ENCODE results near the gene SFMBT2. TPM values are rescaled to one million over a fixed set of nuclear protein-coding genes. Genes with fewer than 3 reads are reported as not detected.
A peak's percentile ranks its signal among the peaks of the same experiment; 100 is the strongest.

The SFMBT2 gene
- total and polyA plus RNA-seq, 4 donors, result 15.3 to 23.8 (median 17.1) TPM

DNA sequence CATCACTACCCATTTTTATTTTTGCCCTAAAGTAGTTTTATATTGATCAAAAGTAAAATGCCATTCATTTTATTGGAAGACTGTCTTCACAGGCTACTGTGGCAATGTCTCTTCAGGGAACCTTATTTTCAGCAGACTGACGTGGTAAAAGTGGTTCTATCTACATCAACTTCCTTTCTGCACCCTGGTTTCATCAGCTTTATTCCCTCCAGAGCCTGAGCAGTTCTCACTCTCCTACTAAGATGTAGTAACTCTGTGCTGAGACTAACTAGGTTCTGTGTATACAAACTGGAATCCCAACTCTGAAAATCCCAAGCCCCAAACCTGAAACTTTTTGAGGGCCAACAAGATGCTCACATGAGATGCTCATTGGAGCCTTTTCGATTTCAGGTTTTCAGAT, 155.3 kb downstream of the SFMBT2 start:
- peaks cover 13% of the 10 kb centered on the region for H3K4me1 ChIP-seq (ENCODE audit: control insufficient read depth, insufficient read depth, low read length)
- no peaks in the 10 kb centered on the region for H3K36me3 ChIP-seq (ENCODE audit: control insufficient read depth, insufficient read depth, low read length)
- no peaks in the 10 kb centered on the region for H3K27me3 ChIP-seq (ENCODE audit: control insufficient read depth, insufficient read depth, low read length)
- H3K9me3 ChIP-seq (ENCODE audit: control insufficient read depth, insufficient read depth, low read length), result no peaks in the 10 kb centered on the region
- WGBS (ENCODE audit: insufficient coverage), result 86% methylated on average over 2 of the region's 2 CpGs
- H3K4me3 ChIP-seq (ENCODE audit: low read depth, low read length), result no peak overlapping the region
- H3K27ac ChIP-seq (ENCODE audit: low read depth, low read length), result no peak overlapping the region
- DNase-seq (ENCODE audit: low read depth in 4 of 6, low spot score in 6 of 6), result no peak

DNA sequence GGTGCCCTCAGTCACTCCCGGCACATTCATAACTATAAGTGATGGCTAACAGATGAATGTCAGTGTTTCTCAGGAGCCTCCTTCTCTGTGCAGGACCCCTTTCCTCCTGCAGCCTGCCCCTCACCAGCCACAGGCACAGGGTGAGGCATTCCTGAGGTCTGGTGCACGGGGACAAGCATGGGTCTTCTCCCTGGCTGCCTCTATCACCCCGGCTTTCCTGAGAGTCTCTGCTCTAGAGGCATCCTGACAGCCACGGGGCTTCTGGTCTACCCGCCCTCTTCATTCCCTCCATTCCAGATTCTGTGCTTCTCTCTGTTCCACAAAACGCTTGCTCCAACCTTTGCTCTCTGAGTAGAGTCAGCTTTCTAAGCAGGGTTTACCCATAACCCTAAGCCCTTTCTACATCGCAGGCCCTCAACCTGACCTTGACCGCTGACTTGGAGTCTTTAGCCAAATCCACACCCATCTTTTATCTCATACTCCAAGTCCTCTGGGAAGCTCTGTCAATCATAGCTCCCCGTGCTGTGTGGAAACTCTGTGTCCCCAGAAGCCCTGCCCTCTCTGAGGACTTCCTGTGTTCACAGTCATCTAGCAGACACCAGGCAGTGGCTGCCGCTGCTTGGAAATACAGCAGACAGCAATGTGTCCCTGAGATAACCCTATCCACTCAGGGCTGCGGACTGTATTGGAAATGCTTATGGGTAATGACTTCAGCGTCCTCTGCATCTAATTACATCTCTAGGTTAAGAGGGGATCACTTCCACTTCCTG, 159.0 kb downstream of the SFMBT2 start:
- H3K36me3 ChIP-seq (ENCODE audit: control insufficient read depth, insufficient read depth, low read length), result no peaks in the 10 kb centered on the region
- H3K4me1 ChIP-seq (ENCODE audit: control insufficient read depth, insufficient read depth, low read length), result no peaks in the 10 kb centered on the region
- WGBS (ENCODE audit: insufficient coverage), result 91% methylated on average over 8 of the region's 12 CpGs
- H3K27ac ChIP-seq (ENCODE audit: low read depth, low read length), result no peak overlapping the region
- H3K4me3 ChIP-seq (ENCODE audit: low read depth, low read length), result no peak overlapping the region
- no peaks in the 10 kb centered on the region for H3K27me3 ChIP-seq (ENCODE audit: control insufficient read depth, insufficient read depth, low read length)
- DNase-seq (ENCODE audit: low read depth in 4 of 6, low spot score in 6 of 6), result no peak
- H3K9me3 ChIP-seq (ENCODE audit: control insufficient read depth, insufficient read depth, low read length), result no peaks in the 10 kb centered on the region

DNA sequence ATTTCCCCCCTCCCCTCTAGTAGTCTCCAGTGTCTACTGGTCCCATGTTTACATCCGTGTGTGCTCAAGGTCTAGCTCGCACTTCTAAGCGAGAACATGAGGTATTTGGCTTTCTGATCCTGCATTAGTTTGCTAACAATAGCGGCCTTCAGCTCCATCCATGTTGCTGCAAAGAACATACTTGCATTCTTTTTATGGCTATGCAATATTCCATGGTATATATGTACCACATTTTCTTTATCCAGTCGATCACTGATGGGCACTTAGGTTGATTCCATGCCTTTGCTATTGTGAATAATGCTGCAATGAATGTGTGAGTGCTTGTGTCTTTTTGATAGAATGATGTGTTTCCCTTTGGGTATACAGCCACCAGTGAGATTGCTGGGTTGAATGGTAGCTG, 160.6 kb downstream of the SFMBT2 start:
- 92% methylated on average over 2 of the region's 5 CpGs for WGBS (ENCODE audit: insufficient coverage)
- no peaks in the 10 kb centered on the region for H3K9me3 ChIP-seq (ENCODE audit: control insufficient read depth, insufficient read depth, low read length)
- H3K4me3 ChIP-seq (ENCODE audit: low read depth, low read length), result no peak overlapping the region
- no peak overlapping the region for H3K27ac ChIP-seq (ENCODE audit: low read depth, low read length)
- DNase-seq (ENCODE audit: low read depth in 4 of 6, low spot score in 6 of 6), result no peak
- H3K4me1 ChIP-seq (ENCODE audit: control insufficient read depth, insufficient read depth, low read length), result no peaks in the 10 kb centered on the region
- H3K36me3 ChIP-seq (ENCODE audit: control insufficient read depth, insufficient read depth, low read length), result no peaks in the 10 kb centered on the region
- H3K27me3 ChIP-seq (ENCODE audit: control insufficient read depth, insufficient read depth, low read length), result no peaks in the 10 kb centered on the region

DNA sequence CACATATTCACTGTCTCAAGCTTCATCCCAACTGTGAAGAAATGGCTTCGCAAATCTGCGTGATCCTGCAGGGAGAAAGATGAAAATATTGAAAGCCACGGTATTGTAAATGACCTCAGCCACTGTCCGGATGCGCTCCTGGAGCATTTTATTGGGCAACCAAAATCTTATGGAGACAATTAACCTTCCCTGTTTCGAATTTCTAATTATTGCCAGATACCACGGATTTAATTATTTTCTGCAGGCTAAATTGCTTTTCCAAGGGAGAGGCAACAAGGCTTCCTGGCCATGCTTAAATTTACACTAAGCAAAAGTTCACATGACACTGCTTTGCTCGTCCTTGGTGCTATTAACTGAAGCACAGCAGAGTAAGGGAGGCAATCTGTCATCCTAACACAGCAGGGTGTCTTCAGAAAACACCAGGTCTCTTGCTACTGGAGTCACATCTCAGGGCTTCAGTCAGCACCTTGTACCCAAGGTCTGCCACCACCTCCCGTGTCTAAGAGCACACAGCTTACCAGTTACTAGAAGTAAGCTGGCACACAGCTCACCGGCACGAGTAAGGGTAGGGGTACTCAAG, 162.2 kb downstream of the SFMBT2 start:
- 56% methylated on average over 7 of the region's 11 CpGs for WGBS (ENCODE audit: insufficient coverage)

DNA sequence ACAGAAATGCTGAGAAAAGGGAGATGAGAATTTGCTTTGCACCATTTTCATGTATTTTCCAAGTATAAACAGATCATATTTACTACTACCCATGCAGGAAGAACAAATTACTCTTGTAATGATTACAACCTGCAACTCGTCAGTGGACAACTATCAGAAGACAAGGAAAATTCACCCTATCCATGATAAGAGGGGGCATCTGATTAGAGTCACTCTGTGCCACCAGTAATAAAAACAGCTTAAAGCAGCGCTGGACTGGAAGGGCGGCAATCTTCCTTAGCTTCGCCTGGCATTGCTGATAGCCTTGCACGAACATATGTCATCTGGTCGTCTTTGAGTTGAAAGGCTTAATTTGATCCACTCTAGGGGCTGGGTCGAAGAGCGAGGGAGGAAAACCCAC, 162.7 kb downstream of the SFMBT2 start:
- Histone ChIP-seq H3K9me3 (ENCODE audit: control insufficient read depth, insufficient read depth, low read length) (no peaks in the 10 kb centered on the region), H3K4me3 (ENCODE audit: low read depth, low read length) (no peak overlapping the region), H3K27me3 (ENCODE audit: control insufficient read depth, insufficient read depth, low read length) (no peaks in the 10 kb centered on the region), H3K4me1 (ENCODE audit: control insufficient read depth, insufficient read depth, low read length) (no peaks in the 10 kb centered on the region), H3K36me3 (ENCODE audit: control insufficient read depth, insufficient read depth, low read length) (peaks cover 2% of the 10 kb centered on the region), H3K27ac (ENCODE audit: low read depth, low read length) (no peak overlapping the region)
- 86% methylated on average over 7 of the region's 8 CpGs for WGBS (ENCODE audit: insufficient coverage)
- no peak for DNase-seq (ENCODE audit: low read depth in 4 of 6, low spot score in 6 of 6)

More for the DNA sequence above, 162.2 kb downstream of the SFMBT2 start:
- DNase-seq (ENCODE audit: low read depth in 4 of 6, low spot score in 6 of 6), result peak in 1 of 6 donors; percentile 70
- no peak overlapping the region for H3K27ac ChIP-seq (ENCODE audit: low read depth, low read length)
- peaks cover 2% of the 10 kb centered on the region for H3K36me3 ChIP-seq (ENCODE audit: control insufficient read depth, insufficient read depth, low read length)
- H3K4me3 ChIP-seq (ENCODE audit: low read depth, low read length), result no peak overlapping the region
- H3K9me3 ChIP-seq (ENCODE audit: control insufficient read depth, insufficient read depth, low read length), result no peaks in the 10 kb centered on the region
- H3K27me3 ChIP-seq (ENCODE audit: control insufficient read depth, insufficient read depth, low read length), result no peaks in the 10 kb centered on the region
- no peaks in the 10 kb centered on the region for H3K4me1 ChIP-seq (ENCODE audit: control insufficient read depth, insufficient read depth, low read length)

DNA sequence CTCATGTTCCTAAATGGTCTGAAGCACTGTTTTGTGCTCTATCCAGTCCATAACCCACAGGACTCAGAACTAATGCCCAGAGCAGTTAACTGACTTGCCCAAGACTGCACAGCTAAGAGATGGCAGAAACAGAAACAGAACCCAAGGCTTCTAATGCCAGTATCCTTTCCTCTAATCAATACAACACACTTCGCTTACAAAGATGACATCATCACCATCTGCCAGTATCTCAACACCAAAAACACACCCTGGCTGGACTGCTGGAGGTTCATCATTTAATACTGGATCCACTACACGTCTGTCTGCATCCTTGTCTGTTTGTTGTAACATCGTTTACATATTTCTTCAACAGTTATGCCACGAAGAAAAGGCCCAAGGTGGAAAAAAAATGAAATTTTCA, 165.3 kb downstream of the SFMBT2 start:
- 100% methylated on average over 1 of the region's 4 CpGs for WGBS (ENCODE audit: insufficient coverage)
- Histone ChIP-seq H3K9me3 (ENCODE audit: control insufficient read depth, insufficient read depth, low read length) (no peaks in the 10 kb centered on the region), H3K27me3 (ENCODE audit: control insufficient read depth, insufficient read depth, low read length) (no peaks in the 10 kb centered on the region), H3K36me3 (ENCODE audit: control insufficient read depth, insufficient read depth, low read length) (peaks cover 2% of the 10 kb centered on the region), H3K4me1 (ENCODE audit: control insufficient read depth, insufficient read depth, low read length) (no peaks in the 10 kb centered on the region), H3K27ac (ENCODE audit: low read depth, low read length) (no peak overlapping the region), H3K4me3 (ENCODE audit: low read depth, low read length) (no peak overlapping the region)
- no peak for DNase-seq (ENCODE audit: low read depth in 4 of 6, low spot score in 6 of 6)

DNA sequence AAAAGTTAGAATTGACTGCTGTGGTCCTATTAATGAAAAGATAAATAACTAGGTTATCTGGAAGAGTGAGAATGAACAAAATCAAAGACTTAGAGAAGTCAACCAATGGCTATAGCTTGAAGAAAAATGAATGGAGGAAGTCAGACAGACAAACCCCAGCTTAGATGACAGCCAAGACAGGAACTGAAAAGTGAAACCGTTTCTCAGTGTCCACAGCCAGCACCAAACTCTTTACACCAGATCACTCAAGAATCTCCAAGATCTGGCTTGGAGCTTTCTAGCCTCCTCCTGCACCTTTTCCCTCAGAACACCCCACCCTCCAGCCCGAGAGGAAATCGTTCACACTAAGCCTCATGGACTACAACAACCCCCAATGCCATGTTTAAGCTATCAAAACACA, 167.0 kb downstream of the SFMBT2 start:
- H3K9me3 ChIP-seq (ENCODE audit: control insufficient read depth, insufficient read depth, low read length), result no peaks in the 10 kb centered on the region
- no peaks in the 10 kb centered on the region for H3K4me1 ChIP-seq (ENCODE audit: control insufficient read depth, insufficient read depth, low read length)
- WGBS (ENCODE audit: insufficient coverage), result 77% methylated on average over 3 of the region's 3 CpGs
- peaks cover 2% of the 10 kb centered on the region for H3K36me3 ChIP-seq (ENCODE audit: control insufficient read depth, insufficient read depth, low read length)
- no peaks in the 10 kb centered on the region for H3K27me3 ChIP-seq (ENCODE audit: control insufficient read depth, insufficient read depth, low read length)
- no peak overlapping the region for H3K4me3 ChIP-seq (ENCODE audit: low read depth, low read length)
- no peak overlapping the region for H3K27ac ChIP-seq (ENCODE audit: low read depth, low read length)
- no peak for DNase-seq (ENCODE audit: low read depth in 4 of 6, low spot score in 6 of 6)

DNA sequence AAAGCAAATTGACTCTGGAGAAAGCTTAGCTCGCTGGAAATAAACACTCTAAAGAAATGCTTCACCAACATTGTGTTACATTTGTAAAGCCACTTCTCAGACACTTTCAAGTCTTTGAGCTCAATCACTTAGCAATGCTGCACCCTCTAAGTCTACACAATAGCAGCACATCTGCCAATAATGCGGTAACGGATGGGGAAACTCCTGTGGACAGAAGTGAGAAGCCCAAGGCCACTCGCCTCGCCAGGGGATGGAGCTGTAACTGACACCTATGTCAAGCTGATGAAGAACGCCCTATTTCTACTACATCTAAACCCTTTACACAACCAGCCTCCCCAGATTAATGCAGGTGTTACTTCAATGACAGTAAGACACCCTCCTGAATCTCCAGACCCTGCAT, 167.7 kb downstream of the SFMBT2 start:
- peaks cover 2% of the 10 kb centered on the region for H3K36me3 ChIP-seq (ENCODE audit: control insufficient read depth, insufficient read depth, low read length)
- H3K9me3 ChIP-seq (ENCODE audit: control insufficient read depth, insufficient read depth, low read length), result no peaks in the 10 kb centered on the region
- H3K27me3 ChIP-seq (ENCODE audit: control insufficient read depth, insufficient read depth, low read length), result no peaks in the 10 kb centered on the region
- H3K4me1 ChIP-seq (ENCODE audit: control insufficient read depth, insufficient read depth, low read length), result no peaks in the 10 kb centered on the region
- H3K4me3 ChIP-seq (ENCODE audit: low read depth, low read length), result no peak overlapping the region
- no peak overlapping the region for H3K27ac ChIP-seq (ENCODE audit: low read depth, low read length)
- WGBS (ENCODE audit: insufficient coverage), result 79% methylated on average over 2 of the region's 6 CpGs
- no peak for DNase-seq (ENCODE audit: low read depth in 4 of 6, low spot score in 6 of 6)

DNA sequence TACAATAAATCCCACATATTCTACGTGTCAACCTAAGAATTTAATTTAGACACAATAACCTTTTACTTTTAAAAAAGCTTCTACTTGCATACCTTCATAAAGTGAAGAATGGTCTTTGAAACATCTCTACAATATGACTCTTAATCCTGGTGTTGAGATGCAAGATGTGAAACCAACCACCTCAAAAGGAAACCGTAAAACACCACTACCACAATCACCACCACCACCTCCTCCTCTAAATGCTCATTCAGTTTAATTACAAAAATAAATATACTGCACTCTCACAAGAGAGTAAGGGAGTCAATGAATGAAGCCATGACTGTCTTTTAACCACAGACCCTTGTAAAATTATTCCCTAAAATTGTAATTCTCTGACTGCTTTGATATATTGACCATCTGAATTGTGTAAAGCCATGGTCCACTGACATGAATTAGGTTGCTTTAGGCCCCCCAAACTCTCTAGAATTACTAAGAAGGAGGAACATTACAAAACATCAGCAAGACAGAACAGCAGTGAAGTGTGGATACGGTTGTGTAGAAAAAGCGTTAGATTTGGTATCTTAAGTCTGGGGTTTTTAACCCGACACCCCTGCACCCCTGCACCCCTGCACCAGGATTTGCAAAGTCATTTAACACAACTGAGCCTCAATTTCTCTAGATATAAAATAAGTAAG, 171.4 kb downstream of the SFMBT2 start:
- Histone ChIP-seq H3K9me3 (ENCODE audit: control insufficient read depth, insufficient read depth, low read length) (no peaks in the 10 kb centered on the region), H3K27me3 (ENCODE audit: control insufficient read depth, insufficient read depth, low read length) (no peaks in the 10 kb centered on the region), H3K27ac (ENCODE audit: low read depth, low read length) (no peak overlapping the region), H3K4me3 (ENCODE audit: low read depth, low read length) (no peak overlapping the region), H3K4me1 (ENCODE audit: control insufficient read depth, insufficient read depth, low read length) (no peaks in the 10 kb centered on the region), H3K36me3 (ENCODE audit: control insufficient read depth, insufficient read depth, low read length) (peaks cover 4% of the 10 kb centered on the region)
- no peak for DNase-seq (ENCODE audit: low read depth in 4 of 6, low spot score in 6 of 6)
- WGBS (ENCODE audit: insufficient coverage), result no CpG with 5 or more reads among the region's 5 CpGs
